Heart left ventricle (tissue), 16 donors: ENCODE results near the gene TNRC6A. TPM values are rescaled to one million over a fixed set of nuclear protein-coding genes. Genes with fewer than 3 reads are reported as not detected.
"Not testable (repeated sequence)": the region's sequence is repeated elsewhere in the genome, so short reads cannot be mapped to it uniquely, and the experiment has no call there.

Experiments
- ATAC-seq, 4 donors: fragments of 200-7000 bp; cut with Tn5 transposase; one replicate each; pipeline ENCODE4 v1.9.1; 2020 to 2022; ENCODE audit warnings: moderate library complexity in 4 of 4, mild to moderate bottlenecking in 3 of 4, moderate number of reproducible peaks in 1 of 4
- DNase-seq, 5 donors: peaks; one replicate each; pipeline ENCODE4 v3.0.0-alpha.2; 2020
- H3K27ac ChIP-seq, 12 donors: fragments of 200-600 bp; sonication (generic) in 4 of 12; one replicate each; pipeline versions ENCODE4 v1.5.0 to v1.8.0; 2016 to 2022; ENCODE audit warnings: mild to moderate bottlenecking in 2 of 12
- H3K27me3 ChIP-seq, 9 donors: fragments of 200-600 bp; sonication (generic) in 2 of 9; one replicate each; pipeline versions ENCODE4 v1.5.1 to v1.8.0; 2016 to 2022; ENCODE audit warnings: mild to moderate bottlenecking in 3 of 9
- H3K36me3 ChIP-seq, 9 donors: fragments of 200-600 bp; sonication (generic) in 2 of 9; one replicate each; pipeline versions ENCODE4 v1.5.0 to v1.8.0; 2018 to 2022; ENCODE audit warnings: mild to moderate bottlenecking in 2 of 9
- H3K4me1 ChIP-seq, 12 donors: fragments of 200-600 bp; sonication (generic) in 4 of 12; one replicate each; pipeline versions ENCODE4 v1.5.0 to v1.8.0; 2016 to 2022; ENCODE audit warnings: mild to moderate bottlenecking in 3 of 12
- H3K4me3 ChIP-seq, 12 donors: fragments of 200-600 bp; sonication (generic) in 4 of 12; one replicate each; pipeline versions ENCODE4 v1.5.0 to v1.8.0; 2017 to 2022; ENCODE audit warnings: mild to moderate bottlenecking in 9 of 12, moderate library complexity in 4 of 12
- H3K9me3 ChIP-seq, 12 donors: fragments of 200-600 bp; sonication (generic) in 4 of 12; one replicate each; pipeline versions ENCODE4 v1.5.0 to v1.8.0; 2016 to 2022; ENCODE audit warnings: mild to moderate bottlenecking in 1 of 12
- POLR2A ChIP-seq, 2 donors: fragments of 450-650 bp; IDR thresholded peaks; one replicate each; pipeline ENCODE4 v1.6.1; 2017; ENCODE audit warnings: antibody characterized with exemption in 2 of 2, mild to moderate bottlenecking in 2 of 2, moderate library complexity in 2 of 2
- WGBS, 4 donors: extraction: QIAGEN DNeasy Blood & Tissue Kit in 2 of 4; methylation state at CpG; one replicate each; pipeline versions ENCODE4 v1.1.5 to v1.1.7; 2013 to 2018; 5-methylcytosine and 5-hydroxymethylcytosine counted together
- intact Hi-C, 10 donors: fragments of 100-400 bp; cut with DNase I; formaldehyde crosslinking; loops; one replicate each; pipeline versions ENCODE4 v1.11.1 to v1.14.2; 2022
- polyA plus RNA-seq, 2 donors: library from polyadenylated mRNA; stranded (reverse); fragments of 200-250 nt; gene quantifications; one replicate each; pipeline ENCODE4 v1.2.3, GENCODE V29; 2013
- total RNA-seq, 9 donors: library from RNA; depleted of rRNA in 2 of 9; stranded (reverse); fragments of >200 nt in 2 of 9; fragmentation: NEBNext Ultra II Directional in 3 of 9; extraction: Animal tissue kit (Norgen Biotek cat#: 25700) in 3 of 9; gene quantifications; one replicate each; pipeline versions ENCODE4 v1.1.0 to v1.2.4, GENCODE V29; 2016 to 2023
- TF ChIP-seq, protein P1 (sequence below), 12 donors: fragments of 200-600 bp; sonication (generic) in 4 of 12; IDR thresholded peaks; one replicate each; pipeline versions ENCODE4 v1.5.0 to v1.8.0; 2018 to 2022; ENCODE audit warnings: antibody characterized with exemption in 12 of 12, mild to moderate bottlenecking in 5 of 12
- donor health status: ischemic (EF 13 %, LVEDD 7.1; RV severe dilation, severe dysfunction).
- donor health status: healthy with polysubstance abuse.
- donor health status: DM: no; HTN: yes; CAD: no.
- donor health status: DM: no; HTN: no; CAD: no.
- donor health status: ischemic (EF 25% LVEDD 6.9; RV normal size, moderate dysfunction).
- donor health status: ischemic (EF 25% LVEDD 5.7; RV mildly dilated, moderate dysfunction).
- donor health status: healthy.
- donor health status: DM: yes; HTN: yes; CAD: no.
- donor health status: ischemic (EF 35%, LVEDD 5.7; RV mildly dilated, moderate dysfunction).
- donor health status: nonischemic (EF 11% LVEDD 7.7; RV severe dilation, severe dysfunction).
- donor health status: DM: yes; HTN: yes; CAD: no.
- donor health status: PGD.
- donor health status: ischemic (EF 29% LVEDD 5.4; RV normal size, mild dysfunction).
- donor health status: nonischemic (EF 23%, LVEDD 6.1; RV moderate dilation, normal function).

Gene TNRC6A
- total and polyA plus RNA-seq, 11 donors = 16.0 to 53.1 (median 35.5) TPM

- DNase-seq = no peak
- H3K36me3 ChIP-seq = no peaks in the 10 kb centered on the region
- intact Hi-C loops = loop anchor here in 1 of 10 donors (10.0 kb wide), 1 partner anchor 230 kb away; no protein-coding TSS in a partner anchor
- no peak for ATAC-seq
- TF ChIP-seq, protein P1, sequence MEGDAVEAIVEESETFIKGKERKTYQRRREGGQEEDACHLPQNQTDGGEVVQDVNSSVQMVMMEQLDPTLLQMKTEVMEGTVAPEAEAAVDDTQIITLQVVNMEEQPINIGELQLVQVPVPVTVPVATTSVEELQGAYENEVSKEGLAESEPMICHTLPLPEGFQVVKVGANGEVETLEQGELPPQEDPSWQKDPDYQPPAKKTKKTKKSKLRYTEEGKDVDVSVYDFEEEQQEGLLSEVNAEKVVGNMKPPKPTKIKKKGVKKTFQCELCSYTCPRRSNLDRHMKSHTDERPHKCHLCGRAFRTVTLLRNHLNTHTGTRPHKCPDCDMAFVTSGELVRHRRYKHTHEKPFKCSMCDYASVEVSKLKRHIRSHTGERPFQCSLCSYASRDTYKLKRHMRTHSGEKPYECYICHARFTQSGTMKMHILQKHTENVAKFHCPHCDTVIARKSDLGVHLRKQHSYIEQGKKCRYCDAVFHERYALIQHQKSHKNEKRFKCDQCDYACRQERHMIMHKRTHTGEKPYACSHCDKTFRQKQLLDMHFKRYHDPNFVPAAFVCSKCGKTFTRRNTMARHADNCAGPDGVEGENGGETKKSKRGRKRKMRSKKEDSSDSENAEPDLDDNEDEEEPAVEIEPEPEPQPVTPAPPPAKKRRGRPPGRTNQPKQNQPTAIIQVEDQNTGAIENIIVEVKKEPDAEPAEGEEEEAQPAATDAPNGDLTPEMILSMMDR (IDR thresholded peaks at IDR 0.05) = no peak
- TF ChIP-seq POLR2A (IDR thresholded peaks at IDR 0.05) = no peak
- H3K27me3 ChIP-seq = no peaks in the 10 kb centered on the region
- H3K4me3 ChIP-seq = no peak overlapping the region
- H3K9me3 ChIP-seq = no peaks in the 10 kb centered on the region
- no peak overlapping the region for H3K27ac ChIP-seq
- H3K4me1 ChIP-seq = peaks cover 0 to 10% (median 1%) of the 10 kb centered on the region in 12 donors
Measured at GRCh38 chr16:24854607-24855171, 125.2 kb downstream of the TNRC6A start.

DNA sequence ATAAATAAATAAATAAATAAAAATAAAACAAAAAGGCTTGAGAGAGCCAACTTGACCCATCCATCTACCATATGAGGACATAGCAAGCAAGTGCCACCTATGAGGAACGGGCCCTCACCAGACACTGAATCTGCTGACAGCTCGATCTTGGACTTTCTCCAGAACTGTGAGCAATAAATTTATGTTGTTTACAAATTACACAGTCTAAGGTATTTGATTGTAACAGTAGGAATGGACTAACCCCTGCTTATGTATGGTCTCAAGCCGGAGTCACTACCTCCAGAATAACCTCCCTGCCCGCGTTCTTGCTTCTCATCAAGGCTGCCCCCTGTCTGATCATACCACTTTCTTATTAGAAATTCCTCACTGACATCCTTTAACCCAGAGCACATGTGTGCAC is 126.2 kb downstream of the TNRC6A start:
- ATAC-seq = no peak

GRCh38 chr16:24856871-24857270 is 127.4 kb downstream of the TNRC6A start:
- WGBS, 4 donors = 71 to 85% (median 83%) methylated on average over 8 of the region's 8 CpGs
- H3K9me3 ChIP-seq, H3K4me1 ChIP-seq, H3K27ac ChIP-seq, H3K4me3 ChIP-seq, H3K27me3 ChIP-seq, DNase-seq, ATAC-seq, H3K36me3 ChIP-seq: not testable (repeated sequence)
- intact Hi-C loops = loop anchor here in 1 of 10 donors (10.0 kb wide), 1 partner anchor 228 kb away; no protein-coding TSS in a partner anchor

More for the DNA sequence above, 126.2 kb downstream of the TNRC6A start:
- Histone ChIP-seq H3K4me1 (peaks cover 0 to 10% (median 1%) of the 10 kb centered on the region in 12 donors), H3K9me3 (no peaks in the 10 kb centered on the region), H3K27me3 (no peaks in the 10 kb centered on the region), H3K27ac (no peak overlapping the region), H3K36me3 (no peaks in the 10 kb centered on the region), H3K4me3 (no peak overlapping the region)
- intact Hi-C loops = loop anchor here in 1 of 10 donors (10.0 kb wide), 1 partner anchor 229 kb away; no protein-coding TSS in a partner anchor
- WGBS, 4 donors = 75 to 86% (median 80%) methylated on average over 5 of the region's 5 CpGs
- DNase-seq = no peak
- TF ChIP-seq, protein P1 (IDR thresholded peaks at IDR 0.05) = no peak
- TF ChIP-seq POLR2A (IDR thresholded peaks at IDR 0.05) = no peak

DNA sequence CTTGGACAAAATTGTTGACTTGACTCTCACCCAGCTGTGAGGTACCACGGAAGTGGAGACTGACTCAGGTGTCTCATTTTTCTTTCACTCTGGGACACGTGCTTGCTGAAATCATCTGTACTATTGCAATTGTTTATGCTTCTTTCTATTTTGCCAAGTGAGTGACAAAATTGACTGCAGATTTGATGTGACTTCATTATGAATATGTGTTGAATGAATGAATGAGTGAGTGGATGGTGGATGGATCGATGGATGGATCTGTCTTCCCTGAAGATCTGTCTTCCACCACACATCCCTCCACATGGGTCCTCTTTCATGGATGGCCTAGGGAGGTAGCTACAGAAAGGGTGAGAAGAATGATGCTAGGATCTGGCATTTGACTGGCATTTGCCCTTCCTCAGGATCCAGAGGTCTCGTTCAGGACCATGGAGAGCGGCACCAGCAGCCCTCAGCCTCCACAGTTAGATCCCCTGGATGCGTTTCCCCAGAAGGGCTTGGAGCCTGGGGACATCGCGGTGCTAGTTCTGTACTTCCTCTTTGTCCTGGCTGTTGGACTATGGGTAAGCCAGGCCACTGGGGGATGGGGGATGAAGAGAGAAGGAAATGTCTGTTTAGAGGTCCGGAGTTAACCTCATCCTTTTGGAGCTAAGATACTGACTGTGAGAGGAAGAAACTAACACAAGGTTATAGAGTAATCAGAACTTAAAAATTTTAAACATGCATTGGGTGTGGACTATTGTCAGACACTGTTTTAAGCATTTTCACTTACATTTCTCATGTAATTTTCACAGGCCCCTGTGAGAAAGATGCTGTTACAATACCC is 129.0 kb downstream of the TNRC6A start:
- ATAC-seq (peak in 3 of 4 donors; percentile 60 to 69 (median 64)), DNase-seq (peak; percentile 25 to 68 (median 46))
- Histone ChIP-seq H3K27ac (no peak overlapping the region), H3K27me3 (no peaks in the 10 kb centered on the region), H3K4me1 (peaks cover 0 to 10% (median 1%) of the 10 kb centered on the region in 12 donors), H3K4me3 (no peak overlapping the region), H3K36me3 (no peaks in the 10 kb centered on the region), H3K9me3 (peaks cover 0 to 3% (median 0%) of the 10 kb centered on the region in 12 donors)
- intact Hi-C loops = loop anchor here in 1 of 10 donors (10.0 kb wide), 1 partner anchor 226 kb away; no protein-coding TSS in a partner anchor
- WGBS, 4 donors = 23 to 31% (median 27%) methylated on average over 9 of the region's 9 CpGs
- TF ChIP-seq, protein P1 (IDR thresholded peaks at IDR 0.05) = no peak
- no peak for TF ChIP-seq POLR2A (IDR thresholded peaks at IDR 0.05)
